BJ (cell line): ENCODE measurements around the gene TEX261. TPM values are rescaled to one million over a fixed set of nuclear protein-coding genes. Genes with fewer than 3 reads are reported as not detected.

Source experiments
- CTCF ChIA-PET: fragments of 350-600 bp; formaldehyde crosslinking; extraction: SDS; loops from one replicate; lab custom pipeline; 2021; ENCODE audit warnings: antibody characterized with exemption, inconsistent platforms; lab: Yijun Ruan, JAX
- POLR2A ChIA-PET: fragments of 300-600 bp; sonication (Branson Sonifier 250); formaldehyde crosslinking; extraction: SDS; loops from one replicate; lab custom pipeline; 2021; ENCODE audit warnings: antibody characterized with exemption; lab: Charles Lee
- DNase-seq: peaks from one replicate; pipeline ENCODE4 v3.0.0-alpha.2; 2011; ENCODE audit warnings: low read depth
- H3K27me3 ChIP-seq: 2 replicates; pipeline ENCODE4 v1.6.0; 2011; ENCODE audit warnings: low read length; ENCODE audit not compliant: control insufficient read depth, insufficient read depth
- H3K36me3 ChIP-seq: 2 replicates; pipeline ENCODE4 v1.5.1; 2011; ENCODE audit warnings: low read length; ENCODE audit not compliant: control insufficient read depth, insufficient read depth
- H3K4me3 ChIP-seq: 2 replicates; pipeline ENCODE4 v1.5.1; 2011; ENCODE audit warnings: low read depth, mild to moderate bottlenecking, control low read depth, low read length
- CTCF ChIP-seq: IDR thresholded peaks from 2 replicates; pipeline ENCODE4 v1.5.1; 2011; ENCODE audit warnings: low read depth, mild to moderate bottlenecking, control low read depth, inconsistent platforms, low read length, moderate library complexity; ENCODE audit not compliant: insufficient read depth
- polyA plus RNA-seq: library from polyadenylated mRNA; depleted of rRNA; stranded (reverse); fragments of >200 nt; gene quantifications from 2 replicates; pipeline ENCODE4 v1.2.3, GENCODE V29; 2011

Gene TEX261
- polyA plus RNA-seq, 1 experiment = 83.2 TPM

GRCh38 chr2:70995426-70995729 is 705 bp upstream of the TEX261 start:
- CTCF ChIA-PET = no interaction called here
- POLR2A ChIA-PET = no interaction called here
- peak; percentile 52 for TF ChIP-seq CTCF
- Histone ChIP-seq H3K36me3 (peaks cover 5% of the 10 kb centered on the region), H3K4me3 (peak overlapping the region; percentile 85), H3K27me3 (no peaks in the 10 kb centered on the region)
- no peak for DNase-seq

GRCh38 chr2:70994009-70994698 is 519 bp downstream of the TEX261 start:
- Histone ChIP-seq H3K4me3 (peak overlapping the region; percentile 85), H3K36me3 (peaks cover 6% of the 10 kb centered on the region), H3K27me3 (no peaks in the 10 kb centered on the region)
- ChIA-PET POLR2A (no interaction called here), CTCF (interaction anchor here (2.6 kb wide), 1 partner anchor 11 kb away, joined by 12 read pairs; no protein-coding TSS in a partner anchor)
- DNase-seq = no peak
- TF ChIP-seq CTCF = no peak

- ChIA-PET POLR2A (no interaction called here), CTCF (interaction anchor here (1.0 to 2.7 kb wide), 3 partner anchors 9 to 108 kb away, joined by 3 to 12 read pairs (median 12); no protein-coding TSS in a partner anchor)
- peaks cover 14% of the 10 kb centered on the region for H3K36me3 ChIP-seq
- DNase-seq = no peak
- H3K27me3 ChIP-seq = no peaks in the 10 kb centered on the region
- TF ChIP-seq CTCF = no peak
- H3K4me3 ChIP-seq = peak overlapping the region; percentile 85
Observed at GRCh38 chr2:70992945-70993853, 1.5 kb downstream of the TEX261 start.

GRCh38 chr2:70991742-70992141 is 2.9 kb downstream of the TEX261 start:
- DNase-seq = no peak
- H3K4me3 ChIP-seq = no peak overlapping the region
- H3K27me3 ChIP-seq = no peaks in the 10 kb centered on the region
- TF ChIP-seq CTCF = no peak
- POLR2A ChIA-PET = no interaction called here
- CTCF ChIA-PET = interaction anchor here (2.7 kb wide), 1 partner anchor 10 kb away, joined by 12 read pairs; no protein-coding TSS in a partner anchor
- peaks cover 20% of the 10 kb centered on the region for H3K36me3 ChIP-seq

GRCh38 chr2:70991142-70991541 is 3.5 kb downstream of the TEX261 start:
- no peaks in the 10 kb centered on the region for H3K27me3 ChIP-seq
- ChIA-PET CTCF (interaction anchor here (2.7 kb wide), 1 partner anchor 11 kb away, joined by 12 read pairs; no protein-coding TSS in a partner anchor), POLR2A (no interaction called here)
- no peak for TF ChIP-seq CTCF
- DNase-seq = no peak
- peaks cover 21% of the 10 kb centered on the region for H3K36me3 ChIP-seq
- H3K4me3 ChIP-seq = no peak overlapping the region
